Astrocyte of the cerebellum (primary cell): ENCODE data around the gene CRELD2.

Experiments
- DNase-seq: peaks from one replicate; pipeline ENCODE4 v3.0.0-alpha.2; 2011; ENCODE audit warnings: low read depth
- H3K4me3 ChIP-seq: 2 replicates; pipeline ENCODE4 v1.5.1; 2011; ENCODE audit warnings: mild to moderate bottlenecking, low read depth, low read length, moderate library complexity
- CTCF ChIP-seq: IDR thresholded peaks from 2 replicates; pipeline ENCODE4 v1.5.1; 2012; ENCODE audit warnings: low read length, low read depth, moderate library complexity, mild to moderate bottlenecking; ENCODE audit errors: missing control alignments
- in situ Hi-C: cut with HindIII; loops from 2 replicates; pipeline ENCODE4 v1.10.0; 2017; ENCODE audit warnings: low sequenced_read_pairs

Gene CRELD2

GRCh38 chr22:49894322-49895054 lies 23.9 kb upstream of the CRELD2 start:
- H3K4me3 ChIP-seq, result no peak overlapping the region
- in situ Hi-C loops, result no loop called here
- TF ChIP-seq CTCF, result no peak
- no peak for DNase-seq

- no peak for DNase-seq
- in situ Hi-C loops, result no loop called here
- TF ChIP-seq CTCF, result no peak
- no peak overlapping the region for H3K4me3 ChIP-seq
Observed at GRCh38 chr22:49896201-49896600, 22.2 kb upstream of the CRELD2 start.

GRCh38 chr22:49897015-49897684 lies 21.3 kb upstream of the CRELD2 start:
- in situ Hi-C loops, result no loop called here
- no peak overlapping the region for H3K4me3 ChIP-seq
- TF ChIP-seq CTCF, result no peak
- no peak for DNase-seq

GRCh38 chr22:49899530-49899929 lies 18.9 kb upstream of the CRELD2 start:
- no peak for DNase-seq
- in situ Hi-C loops, result no loop called here
- H3K4me3 ChIP-seq, result no peak overlapping the region
- TF ChIP-seq CTCF, result no peak

- no peak overlapping the region for H3K4me3 ChIP-seq
- DNase-seq, result no peak
- TF ChIP-seq CTCF, result no peak
- in situ Hi-C loops, result loop anchor here (25.0 kb wide), 1 partner anchor 113 kb away; no protein-coding TSS in a partner anchor
Observed at GRCh38 chr22:49900441-49901230, 17.8 kb upstream of the CRELD2 start.

- in situ Hi-C loops, result loop anchor here (25.0 kb wide), 1 partner anchor 114 kb away; no protein-coding TSS in a partner anchor
- TF ChIP-seq CTCF, result no peak
- no peak overlapping the region for H3K4me3 ChIP-seq
- DNase-seq, result no peak
Observed at GRCh38 chr22:49901457-49901856, 17.0 kb upstream of the CRELD2 start.
